ENCODE measurements around the gene KIF18B.

The KIF18B gene

DNA sequence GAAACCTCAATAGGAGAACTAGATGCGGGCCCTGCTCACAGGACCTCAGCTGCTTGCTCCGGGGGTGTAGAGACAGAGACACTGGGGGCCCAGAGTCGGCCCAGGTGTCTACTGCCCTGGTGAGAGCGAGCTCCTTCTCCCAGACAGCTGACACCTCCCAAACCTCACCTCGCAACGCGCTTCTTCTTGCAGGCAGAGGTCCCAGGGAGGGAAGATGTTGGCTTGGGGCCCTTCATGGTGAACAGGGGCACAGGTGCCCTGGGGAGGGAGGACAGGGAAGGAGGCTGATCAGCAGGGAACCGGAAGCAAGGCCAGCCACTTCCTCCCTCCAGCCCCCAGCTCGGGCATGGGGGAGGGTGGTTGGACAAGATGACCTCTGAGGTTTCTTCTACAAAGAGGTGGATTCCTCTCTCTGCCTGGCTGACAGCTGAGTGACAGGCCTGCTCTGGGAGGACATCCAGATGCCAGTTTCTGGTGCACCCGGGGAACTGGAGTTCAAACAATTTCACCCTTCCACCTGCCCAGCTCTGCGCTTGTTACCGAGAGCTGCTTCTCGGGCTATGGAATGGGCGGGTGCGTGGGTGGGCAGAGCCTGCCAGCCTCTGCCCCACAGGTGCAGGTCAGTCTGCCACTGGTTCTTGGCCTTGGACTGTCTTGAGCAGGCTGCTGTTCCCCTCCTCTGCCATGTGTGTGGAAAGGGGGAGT is 20.6 kb downstream of the KIF18B start:
- no peaks in the 10 kb centered on the region for H3K4me1 Mint-ChIP-seq
- H3K27me3 Mint-ChIP-seq (ENCODE audit: low read depth): peaks cover 10% of the 10 kb centered on the region
- H3K27ac Mint-ChIP-seq: no peak overlapping the region

DNA sequence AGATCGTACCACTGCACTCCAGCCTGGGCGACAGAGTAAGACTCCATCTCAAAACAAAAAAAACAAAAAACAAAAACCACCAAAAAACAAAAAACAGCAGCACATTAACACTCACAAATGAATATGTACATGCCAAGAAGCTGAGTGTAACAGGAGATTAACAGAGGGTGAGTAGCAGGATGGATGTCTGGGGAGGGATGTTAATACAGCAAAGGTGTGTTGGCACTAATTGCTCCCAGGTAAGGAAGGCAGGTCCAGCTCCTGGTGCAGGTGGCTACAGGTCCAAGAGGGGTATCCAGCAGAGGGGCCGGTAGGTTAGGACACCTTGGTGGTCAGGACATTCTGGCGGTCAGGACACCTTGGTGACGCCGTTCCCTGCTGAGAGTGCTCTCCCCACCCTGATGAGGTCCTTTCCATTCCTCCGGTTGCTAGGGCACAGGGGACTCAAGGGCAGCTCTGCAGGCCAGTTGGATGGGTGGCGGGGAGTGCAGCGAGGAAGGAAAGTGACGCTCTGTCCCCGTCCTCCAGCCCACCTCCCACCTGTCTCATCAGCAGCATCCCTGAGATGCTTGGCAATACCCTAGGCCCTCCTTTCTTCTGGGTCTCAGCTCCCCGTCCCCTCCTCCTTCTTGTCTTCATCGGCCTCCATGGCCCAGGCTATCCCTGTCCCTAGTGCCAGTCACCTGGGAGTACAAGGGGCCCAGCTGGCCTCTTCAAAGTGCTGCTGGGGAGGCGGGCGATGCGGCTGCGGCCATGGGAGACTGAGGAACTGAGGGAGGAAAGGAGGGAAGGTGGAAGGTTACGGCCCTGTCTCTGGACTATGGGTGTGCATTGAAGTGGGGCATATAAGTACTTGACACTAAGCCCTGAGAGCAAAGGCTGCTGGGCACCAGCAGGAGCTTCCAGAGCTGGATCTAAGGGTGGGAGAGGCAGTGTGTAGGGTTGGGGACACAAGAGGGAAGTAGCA is 21.6 kb downstream of the KIF18B start:
- no peak overlapping the region for H3K4me3 Mint-ChIP-seq
- TF ChIP-seq, protein P1, sequence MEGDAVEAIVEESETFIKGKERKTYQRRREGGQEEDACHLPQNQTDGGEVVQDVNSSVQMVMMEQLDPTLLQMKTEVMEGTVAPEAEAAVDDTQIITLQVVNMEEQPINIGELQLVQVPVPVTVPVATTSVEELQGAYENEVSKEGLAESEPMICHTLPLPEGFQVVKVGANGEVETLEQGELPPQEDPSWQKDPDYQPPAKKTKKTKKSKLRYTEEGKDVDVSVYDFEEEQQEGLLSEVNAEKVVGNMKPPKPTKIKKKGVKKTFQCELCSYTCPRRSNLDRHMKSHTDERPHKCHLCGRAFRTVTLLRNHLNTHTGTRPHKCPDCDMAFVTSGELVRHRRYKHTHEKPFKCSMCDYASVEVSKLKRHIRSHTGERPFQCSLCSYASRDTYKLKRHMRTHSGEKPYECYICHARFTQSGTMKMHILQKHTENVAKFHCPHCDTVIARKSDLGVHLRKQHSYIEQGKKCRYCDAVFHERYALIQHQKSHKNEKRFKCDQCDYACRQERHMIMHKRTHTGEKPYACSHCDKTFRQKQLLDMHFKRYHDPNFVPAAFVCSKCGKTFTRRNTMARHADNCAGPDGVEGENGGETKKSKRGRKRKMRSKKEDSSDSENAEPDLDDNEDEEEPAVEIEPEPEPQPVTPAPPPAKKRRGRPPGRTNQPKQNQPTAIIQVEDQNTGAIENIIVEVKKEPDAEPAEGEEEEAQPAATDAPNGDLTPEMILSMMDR (IDR thresholded peaks at IDR 0.05; ENCODE audit: unreplicated experiment in 3 of 3): no peak
- no peak overlapping the region for H3K27ac Mint-ChIP-seq

More for the DNA sequence above, 20.6 kb downstream of the KIF18B start:
- TF ChIP-seq, protein P1 (IDR thresholded peaks at IDR 0.05; ENCODE audit: unreplicated experiment in 3 of 3): no peak
- Mint-ChIP-seq H3K4me3 (no peak overlapping the region), H3K9me3 (no peaks in the 10 kb centered on the region), H3K36me3 (ENCODE audit: low read depth) (peaks cover 45% of the 10 kb centered on the region)

DNA sequence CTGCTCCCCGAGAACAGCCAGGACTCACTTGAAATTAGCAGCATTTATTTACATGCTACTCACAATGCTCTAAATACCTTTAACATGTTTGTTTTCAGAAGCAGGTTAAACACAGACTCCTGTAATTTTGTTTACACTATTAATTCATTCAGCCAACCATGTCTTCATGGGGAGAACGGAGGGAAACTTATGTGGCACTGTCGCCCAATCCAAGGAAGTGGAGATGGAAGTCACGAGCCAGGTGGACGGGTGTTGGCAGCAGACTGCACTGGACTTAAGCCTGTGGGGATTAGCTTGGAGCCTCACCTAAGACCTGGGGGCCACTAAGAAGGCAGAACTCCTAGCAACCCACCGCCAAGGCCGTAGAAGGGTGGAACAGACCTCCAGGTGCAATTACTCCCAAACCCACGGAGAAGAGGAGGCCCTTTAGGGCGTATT is 23.4 kb downstream of the KIF18B start:
- Mint-ChIP-seq H3K4me1 (peaks cover 9% of the 10 kb centered on the region), H3K27me3 (ENCODE audit: low read depth) (peaks cover 14% of the 10 kb centered on the region), H3K4me3 (no peak overlapping the region), H3K27ac (no peak overlapping the region), H3K9me3 (no peaks in the 10 kb centered on the region), H3K36me3 (ENCODE audit: low read depth) (peaks cover 17% of the 10 kb centered on the region)
- TF ChIP-seq, protein P1 (IDR thresholded peaks at IDR 0.05; ENCODE audit: unreplicated experiment in 3 of 3): no peak

More for the DNA sequence above, 21.6 kb downstream of the KIF18B start:
- peaks cover 14% of the 10 kb centered on the region for H3K27me3 Mint-ChIP-seq (ENCODE audit: low read depth)
- peaks cover 35% of the 10 kb centered on the region for H3K36me3 Mint-ChIP-seq (ENCODE audit: low read depth)
- H3K9me3 Mint-ChIP-seq: no peaks in the 10 kb centered on the region
- peaks cover 4% of the 10 kb centered on the region for H3K4me1 Mint-ChIP-seq

DNA sequence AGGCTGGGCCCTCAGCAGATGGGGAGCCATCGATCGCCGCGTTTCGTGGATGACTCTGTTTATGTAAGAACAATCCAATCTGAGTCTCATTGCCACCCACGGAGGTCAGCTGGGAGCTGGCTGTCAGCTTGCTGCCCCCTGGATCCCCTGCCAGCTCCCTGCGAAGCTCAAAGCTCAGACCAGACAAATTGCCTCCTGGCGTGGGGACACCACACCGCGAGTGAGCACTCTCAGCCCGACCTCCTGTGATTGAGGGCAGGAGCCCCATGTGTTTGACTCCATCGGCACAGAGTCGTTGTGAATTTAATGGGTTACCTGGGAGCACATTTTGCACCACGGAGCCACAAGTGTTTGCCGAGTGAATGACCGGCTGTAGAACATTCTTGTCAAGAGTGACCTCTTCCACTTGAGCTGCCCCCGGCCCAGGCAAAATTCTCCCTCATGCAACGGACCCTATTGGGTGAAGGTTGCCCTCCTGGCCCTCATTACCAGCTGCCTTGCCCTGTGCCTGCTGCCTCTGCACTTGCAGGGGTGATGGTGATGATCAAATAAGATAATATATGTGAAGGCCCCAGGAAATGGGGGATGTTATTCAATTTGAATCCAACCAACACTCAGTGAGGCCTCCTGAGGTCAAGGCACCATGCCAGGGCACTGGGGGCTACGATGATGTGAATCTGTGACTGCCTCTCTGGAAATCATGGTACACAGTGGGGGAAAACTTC is 24.7 kb downstream of the KIF18B start:
- H3K4me1 Mint-ChIP-seq: peaks cover 9% of the 10 kb centered on the region
- H3K27me3 Mint-ChIP-seq (ENCODE audit: low read depth): peaks cover 14% of the 10 kb centered on the region
- H3K9me3 Mint-ChIP-seq: no peaks in the 10 kb centered on the region
- TF ChIP-seq, protein P1 (IDR thresholded peaks at IDR 0.05; ENCODE audit: unreplicated experiment in 3 of 3): no peak
- peaks cover 16% of the 10 kb centered on the region for H3K36me3 Mint-ChIP-seq (ENCODE audit: low read depth)
- no peak overlapping the region for H3K27ac Mint-ChIP-seq
- H3K4me3 Mint-ChIP-seq: no peak overlapping the region

DNA sequence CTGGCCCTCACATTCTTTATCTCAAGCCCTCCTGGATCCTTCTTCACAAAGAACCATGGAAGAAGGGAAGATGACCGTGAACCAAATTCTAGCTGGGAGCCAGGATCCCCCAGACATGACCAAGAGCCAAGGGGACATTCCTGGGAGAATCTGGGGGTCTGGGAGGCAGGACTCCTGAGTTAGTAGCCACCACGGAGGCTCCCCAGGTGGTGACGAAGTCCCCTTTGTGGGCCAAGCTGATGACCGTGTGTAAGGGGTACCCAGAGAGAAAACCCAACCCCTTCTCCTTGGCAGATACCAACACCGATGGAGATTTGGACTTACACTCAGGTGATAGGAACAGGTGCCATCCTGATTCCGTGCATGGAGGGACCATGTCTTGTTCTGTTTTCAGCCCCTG is 25.4 kb downstream of the KIF18B start:
- Mint-ChIP-seq H3K4me1 (peaks cover 9% of the 10 kb centered on the region), H3K27ac (no peak overlapping the region), H3K9me3 (no peaks in the 10 kb centered on the region), H3K4me3 (no peak overlapping the region), H3K36me3 (ENCODE audit: low read depth) (peaks cover 12% of the 10 kb centered on the region), H3K27me3 (ENCODE audit: low read depth) (peaks cover 18% of the 10 kb centered on the region)
- TF ChIP-seq, protein P1 (IDR thresholded peaks at IDR 0.05; ENCODE audit: unreplicated experiment in 3 of 3): no peak
